ENCODE data around the gene TMEM154.

GRCh38 chr4:152585023-152585441 lies 94.8 kb downstream of the TMEM154 start:
- TF ChIP-seq, protein P1, sequence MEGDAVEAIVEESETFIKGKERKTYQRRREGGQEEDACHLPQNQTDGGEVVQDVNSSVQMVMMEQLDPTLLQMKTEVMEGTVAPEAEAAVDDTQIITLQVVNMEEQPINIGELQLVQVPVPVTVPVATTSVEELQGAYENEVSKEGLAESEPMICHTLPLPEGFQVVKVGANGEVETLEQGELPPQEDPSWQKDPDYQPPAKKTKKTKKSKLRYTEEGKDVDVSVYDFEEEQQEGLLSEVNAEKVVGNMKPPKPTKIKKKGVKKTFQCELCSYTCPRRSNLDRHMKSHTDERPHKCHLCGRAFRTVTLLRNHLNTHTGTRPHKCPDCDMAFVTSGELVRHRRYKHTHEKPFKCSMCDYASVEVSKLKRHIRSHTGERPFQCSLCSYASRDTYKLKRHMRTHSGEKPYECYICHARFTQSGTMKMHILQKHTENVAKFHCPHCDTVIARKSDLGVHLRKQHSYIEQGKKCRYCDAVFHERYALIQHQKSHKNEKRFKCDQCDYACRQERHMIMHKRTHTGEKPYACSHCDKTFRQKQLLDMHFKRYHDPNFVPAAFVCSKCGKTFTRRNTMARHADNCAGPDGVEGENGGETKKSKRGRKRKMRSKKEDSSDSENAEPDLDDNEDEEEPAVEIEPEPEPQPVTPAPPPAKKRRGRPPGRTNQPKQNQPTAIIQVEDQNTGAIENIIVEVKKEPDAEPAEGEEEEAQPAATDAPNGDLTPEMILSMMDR (IDR thresholded peaks at IDR 0.05), result no peak
- peak in 1 of 4 donors; percentile 28 for TF ChIP-seq POLR2A (IDR thresholded peaks at IDR 0.05)

Measured in esophagus squamous epithelium (tissue), 4 donors.